Limb (tissue), 2 donors: ENCODE data around the gene SUMF1.

Source experiments
- DNase-seq, 2 donors: peaks; one replicate each; pipeline ENCODE4 v3.0.0-alpha.2; 2016; ENCODE audit errors: extremely low spot score in 2 of 2

The SUMF1 gene

GRCh38 chr3:4466741-4467521 is at the start of gene SUMF1:
Gene SUMF1 (minus strand): TSS chr3:4467269. CDS start chr3:4467245, 24 bp downstream.
- peak; percentile 82 to 88 for DNase-seq

- peak in 1 of 2 donors; percentile 58 for DNase-seq
Measured at GRCh38 chr3:4515916-4516579, 49.0 kb upstream of the SUMF1 start.

GRCh38 chr3:4514916-4515315 is 47.8 kb upstream of the SUMF1 start:
- no peak for DNase-seq

- DNase-seq = no peak
Measured at GRCh38 chr3:4514321-4514720, 47.3 kb upstream of the SUMF1 start.

GRCh38 chr3:4512895-4513616 is 46.0 kb upstream of the SUMF1 start:
- DNase-seq = no peak

GRCh38 chr3:4511491-4512262 is 44.6 kb upstream of the SUMF1 start:
- no peak for DNase-seq

- no peak for DNase-seq
Measured at GRCh38 chr3:4509983-4510755, 43.1 kb upstream of the SUMF1 start.

GRCh38 chr3:4509043-4509442 is 42.0 kb upstream of the SUMF1 start:
- no peak for DNase-seq

- DNase-seq = no peak
Measured at GRCh38 chr3:4508048-4508981, 41.2 kb upstream of the SUMF1 start.

- no peak for DNase-seq
Measured at GRCh38 chr3:4507024-4507596, 40.0 kb upstream of the SUMF1 start.

- no peak for DNase-seq
Measured at GRCh38 chr3:4506559-4507023, 39.5 kb upstream of the SUMF1 start.

GRCh38 chr3:4505688-4506558 is 38.9 kb upstream of the SUMF1 start:
- no peak for DNase-seq

GRCh38 chr3:4504340-4505261 is 37.5 kb upstream of the SUMF1 start:
- DNase-seq = no peak

- DNase-seq = no peak
Measured at GRCh38 chr3:4503050-4503449, 36.0 kb upstream of the SUMF1 start.

- no peak for DNase-seq
Measured at GRCh38 chr3:4501927-4502326, 34.9 kb upstream of the SUMF1 start.

GRCh38 chr3:4501437-4501836 is 34.4 kb upstream of the SUMF1 start:
- DNase-seq = no peak

- DNase-seq = no peak
Measured at GRCh38 chr3:4498446-4498845, 31.4 kb upstream of the SUMF1 start.
